Skeletal muscle tissue (tissue), 4 donors: ENCODE data around the gene HNRNPA1L2. TPM values are rescaled to one million over a fixed set of nuclear protein-coding genes. Genes with fewer than 3 reads are reported as not detected.
"Not testable (repeated sequence)": the region's sequence is repeated elsewhere in the genome, so short reads cannot be mapped to it uniquely, and the experiment has no call there.

ENCODE experiments used
- H3K27ac ChIP-seq: one replicate; pipeline ENCODE4 v1.7.0; 2013; ENCODE audit warnings: mild to moderate bottlenecking, low read depth, low read length, inconsistent platforms
- H3K27me3 ChIP-seq, 3 donors: one replicate each; pipeline ENCODE4 v1.7.0; 2013; ENCODE audit warnings: low read length in 3 of 3; ENCODE audit not compliant: control insufficient read depth in 3 of 3, insufficient read depth in 3 of 3
- H3K36me3 ChIP-seq, 3 donors: one replicate each; pipeline ENCODE4 v1.7.0; 2013; ENCODE audit warnings: low read length in 3 of 3; ENCODE audit not compliant: control insufficient read depth in 3 of 3, insufficient read depth in 3 of 3
- H3K4me1 ChIP-seq, 3 donors: one replicate each; pipeline ENCODE4 v1.7.0; 2013; ENCODE audit warnings: low read length in 3 of 3, mild to moderate bottlenecking in 3 of 3; ENCODE audit not compliant: control insufficient read depth in 3 of 3, insufficient read depth in 3 of 3
- H3K4me3 ChIP-seq, 3 donors: one replicate each; pipeline ENCODE4 v1.7.0; 2013; ENCODE audit warnings: low read length in 3 of 3
- H3K9ac ChIP-seq, 3 donors: one replicate each; pipeline ENCODE4 v1.7.0; 2013; ENCODE audit warnings: low read length in 3 of 3, mild to moderate bottlenecking in 3 of 3, moderate library complexity in 2 of 3, low read depth in 1 of 3
- H3K9me3 ChIP-seq, 3 donors: one replicate each; pipeline ENCODE4 v1.7.0; 2013; ENCODE audit warnings: low read length in 3 of 3; ENCODE audit not compliant: control insufficient read depth in 3 of 3
- total RNA-seq: library from RNA; depleted of rRNA; stranded (reverse); fragments of >200 nt; gene quantifications from one replicate; pipeline ENCODE4 v1.2.3, GENCODE V29; 2014
- donor health status: Osteomylitis.

HNRNPA1L2 gene
- total RNA-seq, 1 donor from 2014 or later = 1.6 TPM

DNA sequence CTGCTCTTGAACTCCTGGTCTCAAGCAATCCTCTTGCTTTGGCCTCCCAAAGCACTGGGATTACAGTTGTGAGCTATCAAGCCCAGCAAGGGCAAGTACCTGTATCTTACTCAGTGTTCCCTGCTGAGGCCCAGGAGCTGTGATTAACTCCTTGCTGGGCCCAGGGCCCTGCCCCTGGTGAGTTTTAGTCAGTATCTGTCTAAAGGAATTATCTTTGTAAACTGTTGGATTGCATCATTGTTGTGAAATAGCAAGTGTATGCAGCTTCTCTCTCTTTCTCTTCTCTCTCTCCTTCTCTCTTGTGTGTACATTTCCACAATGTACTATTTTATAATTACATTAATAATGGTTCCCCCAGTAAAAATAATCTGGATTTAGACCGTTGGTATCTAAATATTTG, 35.4 kb upstream of the HNRNPA1L2 start:
- H3K27ac ChIP-seq, H3K4me3 ChIP-seq, H3K27me3 ChIP-seq, H3K36me3 ChIP-seq, H3K9ac ChIP-seq, H3K4me1 ChIP-seq, H3K9me3 ChIP-seq: not testable (repeated sequence)

DNA sequence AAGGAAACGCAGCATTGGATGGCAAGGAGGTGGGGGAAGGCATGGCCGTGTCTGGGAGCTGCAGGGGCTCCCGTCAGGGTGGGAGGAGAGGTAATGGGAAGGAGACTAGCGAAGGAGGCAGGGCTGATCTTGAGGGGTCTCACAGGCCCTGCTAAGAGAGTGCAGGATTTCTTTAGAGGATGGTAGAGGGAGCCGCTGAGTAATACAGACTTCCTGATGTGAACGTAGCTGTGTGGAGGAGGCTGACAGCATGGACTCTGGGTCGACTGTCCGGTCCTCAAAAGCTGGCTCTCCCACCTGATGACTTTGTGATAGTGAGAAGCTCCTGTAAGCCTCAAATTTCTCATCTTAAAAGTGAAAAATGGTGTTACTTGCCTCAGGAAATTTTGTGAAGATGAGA, 34.0 kb upstream of the HNRNPA1L2 start:
- H3K9ac ChIP-seq, H3K27ac ChIP-seq, H3K4me3 ChIP-seq, H3K27me3 ChIP-seq, H3K4me1 ChIP-seq, H3K36me3 ChIP-seq, H3K9me3 ChIP-seq: not testable (repeated sequence)

DNA sequence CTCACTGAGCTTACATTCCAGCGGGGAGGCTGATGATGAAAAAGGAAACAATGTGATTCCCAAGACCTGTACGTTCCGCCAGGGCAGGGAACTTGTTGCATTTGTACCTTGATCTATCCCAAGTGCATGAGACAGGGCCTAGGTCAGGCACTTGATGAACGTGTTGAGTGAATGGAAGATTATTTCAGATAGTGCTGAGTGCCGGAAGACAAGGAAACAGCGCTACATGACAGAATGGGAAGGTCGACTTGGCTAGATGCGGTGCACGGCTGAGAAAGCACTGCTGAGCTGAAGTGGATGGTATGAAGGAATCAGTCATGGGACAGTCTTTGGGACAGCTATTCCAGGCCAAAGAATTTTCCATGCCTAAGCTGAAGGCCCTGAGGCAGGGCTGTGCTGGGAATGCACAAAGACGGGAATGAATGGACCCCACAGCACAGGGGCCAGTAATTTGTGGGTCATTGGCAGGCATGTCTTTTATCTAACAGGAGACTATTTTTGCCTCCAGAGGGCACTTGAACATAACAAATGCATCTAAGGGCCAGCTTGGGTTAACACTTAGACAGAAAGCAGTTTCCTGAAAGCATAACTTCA, 33.1 kb upstream of the HNRNPA1L2 start:
- not testable (repeated sequence) for H3K27ac ChIP-seq, H3K4me3 ChIP-seq, H3K4me1 ChIP-seq, H3K36me3 ChIP-seq, H3K9me3 ChIP-seq, H3K27me3 ChIP-seq
- H3K9ac ChIP-seq = peak overlapping the region in 1 of 3 donors; percentile 16

DNA sequence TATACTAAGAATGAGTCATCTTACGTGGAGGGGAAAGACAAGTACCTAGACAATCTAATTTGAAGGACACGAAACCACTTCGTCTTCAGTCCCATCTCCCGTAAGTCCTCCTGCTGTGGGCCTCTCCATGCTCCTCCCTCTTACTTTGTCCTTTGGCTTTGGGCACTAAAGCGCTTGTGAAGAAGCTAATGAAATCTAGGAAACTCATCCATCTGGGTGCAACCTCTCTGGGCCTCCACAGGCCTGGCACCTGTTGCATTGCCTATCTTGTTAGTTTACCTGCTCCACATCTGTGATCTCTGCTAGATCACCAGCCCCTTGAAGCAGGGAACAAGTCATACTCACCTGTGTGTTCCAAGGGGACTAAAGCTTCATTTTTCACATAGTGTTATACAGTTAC, 32.1 kb upstream of the HNRNPA1L2 start:
- H3K4me1 ChIP-seq, H3K36me3 ChIP-seq, H3K27ac ChIP-seq, H3K27me3 ChIP-seq, H3K4me3 ChIP-seq, H3K9ac ChIP-seq, H3K9me3 ChIP-seq: not testable (repeated sequence)

DNA sequence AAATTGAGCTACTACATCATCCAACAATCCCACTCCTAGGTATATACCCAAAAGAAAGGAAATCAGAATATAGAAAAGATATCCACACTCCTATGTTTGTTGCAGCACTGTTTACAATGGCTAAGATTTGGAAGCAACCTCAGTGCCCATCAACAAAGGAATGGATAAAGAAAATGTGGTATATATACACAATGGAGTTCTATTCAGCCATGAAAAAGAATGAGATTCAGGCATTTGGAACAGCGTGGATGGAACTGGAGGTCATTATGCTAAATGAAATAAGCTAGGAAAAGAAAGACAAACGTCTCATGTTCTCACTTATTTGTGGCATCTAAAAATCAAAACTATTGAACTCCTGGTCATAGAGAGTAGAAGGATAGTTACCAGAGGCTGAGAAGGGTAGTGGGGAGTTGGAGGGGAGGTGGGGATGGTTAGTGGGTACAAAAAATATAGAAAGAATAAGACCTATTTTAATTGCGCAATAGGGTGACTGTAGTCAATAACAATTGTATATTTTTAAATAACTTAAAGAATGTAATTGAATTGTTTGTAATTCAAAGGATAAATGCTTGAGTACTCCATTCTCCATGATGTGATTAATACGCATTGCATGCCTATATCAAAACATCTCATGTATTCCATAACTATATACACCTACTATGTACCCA, 27.0 kb upstream of the HNRNPA1L2 start:
- Histone ChIP-seq H3K4me3 (no peak overlapping the region), H3K27ac (no peak overlapping the region), H3K27me3 (no peaks in the 10 kb centered on the region), H3K4me1 (peaks cover 3 to 11% (median 7%) of the 10 kb centered on the region in 3 donors), H3K9me3 (no peaks in the 10 kb centered on the region), H3K9ac (no peak overlapping the region), H3K36me3 (no peaks in the 10 kb centered on the region)

DNA sequence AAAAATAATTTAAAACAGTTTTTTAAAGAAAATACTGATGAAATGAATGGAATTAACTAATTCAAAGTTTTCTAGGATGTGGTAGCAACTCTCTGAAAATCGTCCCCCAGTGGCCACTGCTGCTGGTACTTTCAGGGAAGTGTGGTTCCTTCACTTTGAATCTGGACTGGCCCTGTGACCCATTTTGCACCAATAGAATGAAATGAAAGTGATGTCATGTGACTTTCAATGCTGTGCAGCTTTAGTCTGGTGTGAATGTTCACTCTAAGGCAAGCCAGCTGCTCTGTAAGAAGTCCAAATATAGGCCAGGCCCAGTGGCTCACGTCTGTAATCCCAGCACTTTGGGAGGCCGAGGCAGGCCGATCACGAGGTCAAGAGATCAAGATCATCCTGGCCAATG, 26.4 kb upstream of the HNRNPA1L2 start:
- Histone ChIP-seq H3K36me3 (no peaks in the 10 kb centered on the region), H3K27me3 (no peaks in the 10 kb centered on the region), H3K4me3 (no peak overlapping the region)

DNA sequence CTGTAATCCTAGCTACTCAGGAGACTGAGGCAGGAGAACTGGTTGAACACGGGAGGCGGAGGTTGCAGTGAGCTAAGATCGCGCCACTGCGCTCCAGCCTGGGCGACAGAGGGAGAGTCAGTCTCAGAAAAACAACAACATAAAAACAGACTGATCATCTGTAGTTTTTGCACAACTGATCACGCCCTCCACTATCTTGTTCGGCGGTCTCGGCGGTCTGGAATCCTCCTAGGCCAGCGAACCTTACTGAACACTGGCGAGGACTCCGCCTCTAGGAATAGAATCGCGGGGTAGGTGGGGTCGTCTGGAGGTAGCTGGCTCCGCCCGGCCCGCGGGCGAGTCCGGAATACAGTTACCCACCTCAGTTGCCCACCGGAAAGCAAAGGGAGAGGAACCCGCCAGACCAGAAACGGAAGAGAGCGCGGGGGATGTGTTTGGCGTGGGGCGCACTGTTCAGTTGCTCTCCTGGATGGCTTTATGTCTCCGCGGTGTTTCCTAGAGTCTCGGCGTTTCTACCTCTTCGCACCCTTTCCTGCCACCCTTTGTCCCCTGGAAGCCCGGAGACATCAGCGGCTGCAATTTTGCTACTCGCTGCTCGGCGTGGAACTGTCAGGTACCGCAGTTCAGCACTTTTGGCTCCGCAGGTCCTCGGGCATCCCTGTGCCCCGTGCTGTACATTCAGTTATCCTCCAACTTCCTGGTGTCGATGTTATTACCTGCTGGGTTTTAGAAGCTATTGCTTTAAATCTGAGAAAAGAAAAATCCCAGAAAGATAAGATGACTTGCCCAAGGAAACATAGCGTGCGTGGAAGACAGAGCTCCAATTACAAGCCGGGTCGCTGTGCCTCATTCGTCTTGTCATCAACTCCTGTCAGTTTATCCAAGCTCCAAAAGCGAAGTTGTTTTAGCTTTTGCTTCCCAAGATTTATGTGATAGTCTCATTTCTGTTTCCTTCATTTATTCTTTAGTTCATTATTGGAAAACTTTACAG, 24.9 kb upstream of the HNRNPA1L2 start:
- H3K9ac ChIP-seq = peak overlapping the region; percentile 89 to 94 (median 90)
- H3K27ac ChIP-seq = peak overlapping the region; percentile 71
- no peaks in the 10 kb centered on the region for H3K27me3 ChIP-seq
- no peaks in the 10 kb centered on the region for H3K9me3 ChIP-seq
- no peaks in the 10 kb centered on the region for H3K36me3 ChIP-seq
- peaks cover 3 to 11% (median 7%) of the 10 kb centered on the region in 3 donors for H3K4me1 ChIP-seq
- H3K4me3 ChIP-seq = peak overlapping the region; percentile 96 to 98 (median 98)

More for the DNA sequence above, 26.4 kb upstream of the HNRNPA1L2 start:
- Histone ChIP-seq H3K9me3 (no peaks in the 10 kb centered on the region), H3K27ac (no peak overlapping the region), H3K4me1 (peaks cover 3 to 11% (median 7%) of the 10 kb centered on the region in 3 donors), H3K9ac (no peak overlapping the region)

DNA sequence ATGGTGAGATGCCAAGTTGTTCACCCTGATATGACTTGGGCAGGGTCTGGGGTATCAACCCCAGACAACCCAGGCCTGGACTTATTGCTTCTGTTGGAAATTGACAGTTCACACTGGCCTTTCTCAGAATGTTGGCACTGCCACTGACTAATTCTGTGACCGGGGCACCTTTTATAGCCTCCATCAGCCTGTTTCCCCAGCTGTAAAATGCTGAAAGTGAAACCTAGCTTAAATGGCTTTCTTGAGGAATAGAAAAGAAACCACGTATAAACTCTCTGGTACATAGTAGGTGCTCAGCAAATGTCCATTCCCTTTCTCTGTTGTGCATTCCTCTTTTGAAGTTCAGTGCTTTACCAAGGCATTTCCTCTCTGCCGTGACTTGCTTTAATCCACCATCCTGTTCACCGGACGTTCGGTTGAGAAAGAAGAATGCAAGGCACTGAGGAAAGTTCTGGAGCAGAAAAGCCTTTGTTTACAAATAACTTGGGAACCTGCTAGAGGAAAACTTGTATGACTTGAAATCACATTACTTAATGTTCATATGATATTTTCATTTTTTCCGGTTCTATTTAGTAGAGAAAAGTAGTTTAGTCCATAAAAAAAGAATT, 11.0 kb upstream of the HNRNPA1L2 start:
- H3K36me3 ChIP-seq = peaks cover 4 to 14% (median 11%) of the 10 kb centered on the region in 3 donors
- H3K4me3 ChIP-seq, H3K4me1 ChIP-seq, H3K9me3 ChIP-seq, H3K9ac ChIP-seq, H3K27me3 ChIP-seq, H3K27ac ChIP-seq: not testable (repeated sequence)

DNA sequence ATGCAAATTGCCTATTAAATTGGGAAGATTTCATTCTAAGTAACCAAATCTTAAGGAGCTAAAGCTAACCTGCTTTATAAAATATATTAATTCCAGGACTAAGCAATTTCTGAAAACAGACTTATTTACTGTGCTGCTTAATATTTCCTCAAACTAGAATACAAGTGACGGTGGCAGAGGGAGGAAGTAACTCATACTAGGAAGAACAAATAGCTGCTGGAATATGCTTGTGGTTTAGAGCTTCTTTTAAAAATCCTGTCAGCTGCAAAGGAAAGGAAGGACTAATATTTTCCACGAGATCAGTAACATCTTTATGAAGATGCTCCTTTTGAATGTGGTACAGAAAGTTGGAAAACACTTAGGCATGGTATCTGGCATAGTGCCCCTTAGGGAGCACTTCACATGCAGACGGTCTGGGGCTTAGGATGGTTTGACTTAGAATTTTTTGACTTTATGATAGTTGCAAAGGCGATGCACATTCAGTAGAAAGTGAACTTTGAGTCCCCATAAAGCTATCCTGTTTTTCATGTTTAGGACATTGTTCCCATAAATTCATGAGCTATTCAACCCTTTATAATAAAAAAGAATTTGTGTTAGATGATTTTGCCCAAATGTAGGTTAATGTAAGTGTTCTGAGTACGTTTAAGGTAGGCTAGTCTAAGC, 3.4 kb upstream of the HNRNPA1L2 start:
- Histone ChIP-seq H3K27me3 (no peaks in the 10 kb centered on the region), H3K4me1 (no peaks in the 10 kb centered on the region), H3K36me3 (peaks cover 4 to 23% (median 17%) of the 10 kb centered on the region in 3 donors), H3K9ac (no peak overlapping the region), H3K27ac (no peak overlapping the region), H3K9me3 (no peaks in the 10 kb centered on the region), H3K4me3 (no peak overlapping the region)
